SK-N-SH (cell line): ENCODE measurements around the gene TEPSIN. TPM values are rescaled to one million over a fixed set of nuclear protein-coding genes. Genes with fewer than 3 reads are reported as not detected.

Source experiments
- CTCF ChIA-PET: fragments of 300-600, 350-600 bp; formaldehyde crosslinking; extraction: SDS; loops from one replicate; lab custom pipeline; 2021; lab: Yijun Ruan, JAX
- POLR2A ChIA-PET: fragments of 350-600 bp; sonication (Branson Sonifier 250); formaldehyde crosslinking; extraction: SDS; loops from one replicate; lab custom pipeline; 2020; ENCODE audit warnings: antibody characterized with exemption, inconsistent platforms; lab: Yijun Ruan, JAX
- DNase-seq: peaks from one replicate; pipeline ENCODE4 v3.0.0; 2012
- H2AFZ ChIP-seq: fragments of 200-600 bp; sonication (generic); 2 replicates; pipeline ENCODE4 v1.8.1; 2016; ENCODE audit warnings: antibody characterized with exemption, mild to moderate bottlenecking, low read depth
- H3F3A ChIP-seq: fragments of 200-600 bp; sonication (generic); replicated peaks from 2 replicates; pipeline ENCODE3; 2016; ENCODE audit warnings: antibody characterized with exemption, mild to moderate bottlenecking; ENCODE audit not compliant: insufficient read depth
- H3K27ac ChIP-seq, 2 experiments: fragments of 200-500 bp in 1 of 2; fragments of 200-600 bp in 1 of 2; sonication (Bioruptor generic) in 1 of 2; sonication (generic), shearing (Covaris generic) in 1 of 2; 2 replicates each; pipeline versions ENCODE4 v1.5.1 to v1.6.1; 2014 to 2016; ENCODE audit warnings: low read depth in 2 of 2, inconsistent platforms in 1 of 2, low read length in 1 of 2, mild to moderate bottlenecking in 1 of 2, mixed read lengths in 1 of 2
- H3K27me3 ChIP-seq: fragments of 200-600 bp; sonication (generic), shearing (Covaris generic); 2 replicates; pipeline ENCODE4 v1.6.1; 2016; ENCODE audit warnings: mixed run types; ENCODE audit not compliant: insufficient read depth
- H3K36me3 ChIP-seq, 2 experiments: fragments of 200-500 bp in 1 of 2; fragments of 200-600 bp in 1 of 2; sonication (Bioruptor generic) in 1 of 2; sonication (generic) in 1 of 2; replicated peaks in 1 of 2; 2 replicates each; pipeline versions ENCODE3 to v1.5.1; 2014 to 2016; ENCODE audit warnings: low read length in 1 of 2, mild to moderate bottlenecking in 1 of 2; ENCODE audit not compliant: insufficient read depth in 2 of 2, control insufficient read depth in 1 of 2
- H3K4me1 ChIP-seq, 2 experiments: fragments of 200-500 bp in 1 of 2; fragments of 200-600 bp in 1 of 2; sonication (Bioruptor generic) in 1 of 2; sonication (generic), shearing (Covaris generic) in 1 of 2; 2 replicates each; pipeline versions ENCODE4 v1.5.1 to v1.6.1; 2014 to 2016; ENCODE audit warnings: low read depth in 1 of 2, low read length in 1 of 2, mixed run types in 1 of 2; ENCODE audit not compliant: insufficient read depth in 2 of 2, control insufficient read depth in 1 of 2
- H3K4me2 ChIP-seq: fragments of 200-600 bp; sonication (generic), shearing (Covaris generic); 2 replicates; pipeline ENCODE4 v1.6.1; 2017; ENCODE audit warnings: mixed run types
- H3K4me3 ChIP-seq, 2 experiments: fragments of 200-500 bp in 1 of 2; fragments of 200-600 bp in 1 of 2; sonication (Bioruptor generic) in 1 of 2; sonication (generic), shearing (Covaris generic) in 1 of 2; 2 replicates each; pipeline versions ENCODE4 v1.5.1 to v1.8.1; 2014 to 2016; ENCODE audit warnings: low read depth in 2 of 2, inconsistent platforms in 1 of 2, low read length in 1 of 2, mild to moderate bottlenecking in 1 of 2, mixed read lengths in 1 of 2, moderate library complexity in 1 of 2
- H3K79me2 ChIP-seq: fragments of 200-600 bp; sonication (generic); 2 replicates; pipeline ENCODE4 v1.8.1; 2017; ENCODE audit warnings: mild to moderate bottlenecking; ENCODE audit not compliant: insufficient read depth
- H3K9ac ChIP-seq: fragments of 200-600 bp; sonication (generic); 2 replicates; pipeline ENCODE4 v1.6.1; 2017; ENCODE audit warnings: mixed run types
- H3K9me2 ChIP-seq: fragments of 200-600 bp; sonication (generic); 2 replicates; pipeline ENCODE4 v1.6.1; 2017; ENCODE audit warnings: mixed run types
- H3K9me3 ChIP-seq: fragments of 200-600 bp; sonication (generic); 2 replicates; pipeline ENCODE4 v1.6.1; 2017; ENCODE audit warnings: mixed run types, mild to moderate bottlenecking, moderate library complexity
- H4K20me1 ChIP-seq: fragments of 200-600 bp; sonication (generic); 2 replicates; pipeline ENCODE4 v1.6.1; 2017; ENCODE audit warnings: mild to moderate bottlenecking, mixed run types; ENCODE audit not compliant: insufficient read depth
- CTCF ChIP-seq: fragments of 200-600 bp; sonication (generic); IDR thresholded peaks from 2 replicates; pipeline ENCODE4 v1.6.1; 2017; ENCODE audit warnings: antibody characterized with exemption, mild to moderate bottlenecking, moderate library complexity
- ELF1 ChIP-seq: IDR thresholded peaks from 2 replicates; pipeline ENCODE4 v1.4.0; 2012
- EZH2phosphoT487 ChIP-seq: fragments of 200-600 bp; sonication (generic); IDR thresholded peaks from 2 replicates; pipeline ENCODE4 v1.6.1; 2017; ENCODE audit warnings: low read depth, mixed run types, mild to moderate bottlenecking, antibody characterized with exemption, moderate library complexity, borderline replicate concordance
- FOSL2 ChIP-seq: IDR thresholded peaks from 2 replicates; pipeline ENCODE4 v1.4.0; 2012; ENCODE audit warnings: low read depth, mild to moderate bottlenecking, moderate library complexity, borderline replicate concordance
- FOXM1 ChIP-seq: IDR thresholded peaks from 2 replicates; pipeline ENCODE4 v1.4.0; 2012; ENCODE audit warnings: low read depth, mild to moderate bottlenecking
- GABPA ChIP-seq: IDR thresholded peaks from 2 replicates; pipeline ENCODE4 v1.4.0; 2012; ENCODE audit warnings: low read depth, mild to moderate bottlenecking
- GATA2 ChIP-seq: sonication (generic); formaldehyde crosslinking; IDR thresholded peaks from 2 replicates; pipeline ENCODE4 v1.5.0; 2020; ENCODE audit warnings: mild to moderate bottlenecking, missing genetic modification reagents
- MXI1 ChIP-seq: IDR thresholded peaks from 2 replicates; pipeline ENCODE4 v1.6.1; 2012; ENCODE audit warnings: mild to moderate bottlenecking, low read depth, low read length, improper control_type of control experiment
- NRF1 ChIP-seq: IDR thresholded peaks from 2 replicates; pipeline ENCODE4 v1.6.1; 2012; ENCODE audit warnings: low read depth, mild to moderate bottlenecking, low read length
- PBX3 ChIP-seq: IDR thresholded peaks from 2 replicates; pipeline ENCODE4; 2012
- POLR2AphosphoS5 ChIP-seq: IDR thresholded peaks from 2 replicates; pipeline ENCODE4 v1.6.1; 2012; ENCODE audit warnings: low read depth, low read length
- RAD21 ChIP-seq: IDR thresholded peaks from 2 replicates; pipeline ENCODE4 v1.6.1; 2012; ENCODE audit warnings: mild to moderate bottlenecking, low read length
- REST ChIP-seq: IDR thresholded peaks from 2 replicates; pipeline ENCODE4 v1.6.1; 2012; ENCODE audit warnings: mild to moderate bottlenecking, low read depth, low read length, moderate library complexity
- RFX5 ChIP-seq: IDR thresholded peaks from 2 replicates; pipeline ENCODE4 v1.6.1; 2012; ENCODE audit warnings: mild to moderate bottlenecking, improper control_type of control experiment, low read length
- RXRA ChIP-seq: IDR thresholded peaks from 2 replicates; pipeline ENCODE4 v1.4.0; 2012; ENCODE audit warnings: low read depth, mild to moderate bottlenecking, borderline replicate concordance
- SMC3 ChIP-seq: IDR thresholded peaks from 2 replicates; pipeline ENCODE4 v1.6.1; 2012; ENCODE audit warnings: low read depth, low read length, improper control_type of control experiment
- TCF12 ChIP-seq: IDR thresholded peaks from 2 replicates; pipeline ENCODE4 v1.4.0; 2012
- TEAD4 ChIP-seq: IDR thresholded peaks from 2 replicates; pipeline ENCODE4 v1.4.0; 2012; ENCODE audit warnings: mild to moderate bottlenecking, borderline replicate concordance; ENCODE audit not compliant: insufficient read depth
- YY1 ChIP-seq: IDR thresholded peaks from 2 replicates; pipeline ENCODE4 v1.4.0; 2012; ENCODE audit warnings: low read depth, mild to moderate bottlenecking
- WGBS: methylation state at CpG from one replicate; pipeline ENCODE4 v1.1.6; 2017; ENCODE audit warnings: low lambda C conversion rate; 5-methylcytosine and 5-hydroxymethylcytosine counted together
- polyA plus RNA-seq, 3 experiments: library from polyadenylated mRNA; depleted of rRNA; stranded (reverse); fragments of >200 nt; gene quantifications; 2 replicates each; pipeline ENCODE4 v1.2.3, GENCODE V29; 2012

Gene TEPSIN
- polyA plus RNA-seq, 1 of the 3 experiments (the other 2 are of a cell fraction) = 35.3 TPM

DNA sequence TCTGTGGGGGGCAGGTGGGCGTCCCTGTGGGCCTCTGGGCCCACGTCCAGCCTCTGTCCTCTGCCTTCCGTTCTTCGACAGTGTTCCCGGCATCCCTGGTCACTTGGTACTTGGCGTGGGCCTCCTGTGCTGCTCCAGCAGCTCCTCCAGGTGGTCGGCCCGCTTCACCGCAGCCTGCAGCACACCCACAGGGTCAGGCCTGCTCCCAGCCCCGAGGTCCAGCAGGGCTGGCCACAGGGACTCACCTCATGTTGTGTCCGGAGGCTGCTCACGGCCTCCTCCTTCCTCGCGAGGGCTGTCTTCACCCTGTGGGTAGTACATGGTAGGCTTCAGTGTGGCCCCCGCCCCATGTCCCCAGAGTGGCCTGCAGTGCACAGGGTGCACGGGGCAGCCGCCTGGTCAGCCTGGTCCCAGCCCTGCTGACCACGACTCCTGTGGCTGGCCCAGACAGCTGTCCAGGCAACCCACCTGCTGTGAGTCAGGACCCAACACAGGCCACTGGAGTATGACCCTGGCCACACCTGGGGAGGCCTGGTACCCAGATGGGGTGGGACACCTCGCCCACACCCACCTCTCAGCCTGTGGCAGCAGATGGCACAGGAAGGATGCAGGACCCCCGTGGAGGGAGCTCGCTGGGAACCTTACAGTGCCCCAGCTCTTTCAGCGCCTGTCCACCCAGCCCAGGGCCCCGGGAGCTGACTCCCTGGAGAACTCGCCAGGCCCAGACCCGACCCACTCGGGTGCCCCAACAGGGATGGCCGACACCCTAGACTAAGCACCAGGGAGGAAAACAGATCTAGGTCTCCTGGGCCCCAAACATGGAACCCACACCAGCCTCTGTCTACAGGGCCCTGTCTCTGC, 49.0 kb downstream of the TEPSIN start:
- no peak overlapping the region for H3K27ac ChIP-seq
- CTCF ChIA-PET = interaction anchor here (0.9 to 6.3 kb wide), 11 partner anchors 10 to 201 kb away, joined by 3 to 46 read pairs (median 4); no protein-coding TSS in a partner anchor
- H3K79me2 ChIP-seq = no peaks in the 10 kb centered on the region
- no peak overlapping the region for H2AFZ ChIP-seq
- no peaks in the 10 kb centered on the region for H4K20me1 ChIP-seq
- no peaks in the 10 kb centered on the region for H3K9me2 ChIP-seq
- no peaks in the 10 kb centered on the region for H3K9me3 ChIP-seq
- peak; percentile 58 for TF ChIP-seq RAD21
- no peak for TF ChIP-seq NRF1
- no peak for TF ChIP-seq REST
- no peak for TF ChIP-seq POLR2AphosphoS5
- TF ChIP-seq TCF12 = no peak
- TF ChIP-seq EZH2phosphoT487 = no peak
- no peak for TF ChIP-seq ELF1
- no peak for TF ChIP-seq GATA2 (CRISPR knock-in tag)
- no peak for TF ChIP-seq YY1
- TF ChIP-seq PBX3 = no peak
- peak; percentile 25; the same call in 1 of the 2 replicates for TF ChIP-seq SMC3
- no peak for TF ChIP-seq RXRA
- TF ChIP-seq FOSL2 = no peak
- no peak for TF ChIP-seq RFX5
- TF ChIP-seq TEAD4 = no peak
- peak; percentile 14; the same call in 1 of the 2 replicates for TF ChIP-seq CTCF
- TF ChIP-seq MXI1 = no peak
- no peak for TF ChIP-seq GABPA
- no peak for TF ChIP-seq FOXM1
- no peaks in the 10 kb centered on the region for H3K27me3 ChIP-seq
- no peak overlapping the region for H3K4me3 ChIP-seq
- WGBS = 89% methylated on average over 17 of the region's 27 CpGs
- H3K4me2 ChIP-seq = no peak overlapping the region
- H3K4me1 ChIP-seq = no peaks in the 10 kb centered on the region; a peak in 1 of 4 replicates
- POLR2A ChIA-PET = interaction anchor here (1.1 kb wide), 1 partner anchor 11 kb away, joined by 4 read pairs; no protein-coding TSS in a partner anchor
- DNase-seq = peak; percentile 74
- peaks cover 5% of the 10 kb centered on the region for H3F3A ChIP-seq
- H3K9ac ChIP-seq = no peak overlapping the region
- H3K36me3 ChIP-seq = peaks cover 0 to 13% of the 10 kb centered on the region in 2 experiments
